ENCODE results near the gene GIGYF1. TPM values are rescaled to one million over a fixed set of nuclear protein-coding genes. Genes with fewer than 3 reads are reported as not detected.
A peak's percentile ranks its signal among the peaks of the same experiment; 100 is the strongest.

Gene GIGYF1
- total and polyA plus RNA-seq, 2 of the 13 experiments (the other 11 are each of a cell fraction or from before 2014, with no cell fraction given): 7.6 to 16.1 TPM

GRCh38 chr7:100723732-100724275, 29.8 kb upstream of the GIGYF1 start (continued):
- peak; percentile 71 for TF ChIP-seq MYC (CRISPR knock-in tag; IDR thresholded peaks at IDR 0.05; ENCODE audit: borderline replicate concordance)
- peak; percentile 91 for TF ChIP-seq ERF (CRISPR knock-in tag; IDR thresholded peaks at IDR 0.05)
- TF ChIP-seq CREM (IDR thresholded peaks at IDR 0.05): peak; percentile 42; the same call in 1 of the 2 replicates
- TF ChIP-seq CREM (CRISPR knock-in tag; IDR thresholded peaks at IDR 0.05): no peak
- no peak for TF ChIP-seq ZBTB10 (CRISPR knock-in tag; IDR thresholded peaks at IDR 0.05; ENCODE audit: borderline replicate concordance)
- no peak for TF ChIP-seq MAZ (IDR thresholded peaks at IDR 0.05; ENCODE audit: borderline replicate concordance, low read depth, low read length)
- no peak for TF ChIP-seq MAZ (CRISPR knock-in tag; IDR thresholded peaks at IDR 0.05; ENCODE audit: low read depth)
- TF ChIP-seq ZFP62 (CRISPR knock-in tag; IDR thresholded peaks at IDR 0.05): no peak
- TF ChIP-seq NONO (IDR thresholded peaks at IDR 0.05): no peak
- TF ChIP-seq NONO (CRISPR knock-in tag; conservative IDR thresholded peaks at IDR 0.05): peak; percentile 85
- TF ChIP-seq GTF2F1 (IDR thresholded peaks at IDR 0.05; ENCODE audit: low read length): no peak
- TF ChIP-seq ZNF232 (CRISPR knock-in tag; IDR thresholded peaks at IDR 0.05; ENCODE audit: borderline replicate concordance): no peak
- peak; percentile 73; the same call in 1 of the 2 replicates for TF ChIP-seq ZNF788 (CRISPR knock-in tag; IDR thresholded peaks at IDR 0.05; ENCODE audit: borderline replicate concordance)
- TF ChIP-seq ZBTB40 (IDR thresholded peaks at IDR 0.05): no peak
- TF ChIP-seq ZBTB40 (CRISPR knock-in tag; IDR thresholded peaks at IDR 0.05): peak; percentile 63
- no peak for TF ChIP-seq ZNF749 (CRISPR knock-in tag; IDR thresholded peaks at IDR 0.05; ENCODE audit: borderline replicate concordance)
- TF ChIP-seq POLR2AphosphoS5 (IDR thresholded peaks at IDR 0.05; ENCODE audit: low read depth, low read length): no peak; the same call in 1 of the 2 replicates
- 0 out of 2 replicates have a peak, but pooled peaks have one; percentile 28 for TF ChIP-seq ZBTB26 (CRISPR knock-in tag; IDR thresholded peaks at IDR 0.05; ENCODE audit: borderline replicate concordance)

Measured in HepG2 (cell line).